Mucosa of descending colon (tissue), 3 donors: Measurements from ENCODE around the gene CISTR. TPM values are rescaled to one million over a fixed set of nuclear protein-coding genes. Genes with fewer than 3 reads are reported as not detected.

Source experiments
- ATAC-seq: fragments of 200-7000 bp; cut with Tn5 transposase; one replicate; pipeline ENCODE4 v1.9.1; 2020; ENCODE audit warnings: mild to moderate bottlenecking, moderate library complexity
- DNase-seq, 3 donors: peaks; one replicate each; pipeline ENCODE4 v3.0.0-alpha.2; 2020
- H3K36me3 ChIP-seq: fragments of 200-600 bp; one replicate; pipeline ENCODE4 v1.8.0; 2021; ENCODE audit warnings: low read depth, mild to moderate bottlenecking
- H3K4me1 ChIP-seq: fragments of 200-600 bp; one replicate; pipeline ENCODE4 v1.8.0; 2021; ENCODE audit warnings: low read depth, mild to moderate bottlenecking
- H3K4me3 ChIP-seq: fragments of 200-600 bp; one replicate; pipeline ENCODE4 v1.8.0; 2021; ENCODE audit warnings: mild to moderate bottlenecking
- H3K9me3 ChIP-seq: fragments of 200-600 bp; one replicate; pipeline ENCODE4 v1.8.0; 2021; ENCODE audit warnings: mild to moderate bottlenecking
- CTCF ChIP-seq: fragments of 200-600 bp; IDR thresholded peaks from one replicate; pipeline ENCODE4 v1.8.0; 2022; ENCODE audit warnings: antibody characterized with exemption, mild to moderate bottlenecking
- intact Hi-C, 2 donors: fragments of 100-400 bp; cut with DNase I in 1 of 2; cut with micrococcal nuclease in 1 of 2; formaldehyde crosslinking; loops; one replicate each; pipeline versions ENCODE4 v1.11.0 to v1.11.1; 2022; cut with DNase I, micrococcal nuclease
- total RNA-seq, 3 donors: library from RNA; stranded (reverse); fragmentation: NEBNext Ultra II Directional in 2 of 3; extraction: Animal tissue kit (Norgen Biotek cat#: 25700) in 2 of 3; gene quantifications; one replicate each; pipeline versions ENCODE4 v1.2.1 to v1.2.4, GENCODE V29; 2021 to 2023
- donor health status: DM: no; HTN: no; CAD: no; lungs with moderate emphysema.
- donor health status: DM: no; HTN: no; CAD: no.
- donor health status: DM: no; HTN: yes; CAD: no.

The CISTR gene
- total RNA-seq, 3 donors from 2014 or later: not detected

GRCh38 chr12:53728206-53728605 is 23.6 kb downstream of the CISTR start:
- TF ChIP-seq CTCF: no peak
- DNase-seq: no peak
- no peak for ATAC-seq
- Histone ChIP-seq H3K36me3 (no peaks in the 10 kb centered on the region), H3K4me1 (peaks cover 13% of the 10 kb centered on the region), H3K4me3 (no peak overlapping the region), H3K9me3 (no peaks in the 10 kb centered on the region)
- intact Hi-C loops: no loop called here

- no peaks in the 10 kb centered on the region for H3K36me3 ChIP-seq
- TF ChIP-seq CTCF: no peak
- peak within 1 kb of the TSS; percentile 72 for H3K4me3 ChIP-seq
- intact Hi-C loops: no loop called here
- DNase-seq: peak; percentile 97 to 98 (median 98)
- no peaks in the 10 kb centered on the region for H3K9me3 ChIP-seq
- H3K4me1 ChIP-seq: peaks cover 13% of the 10 kb centered on the region
- ATAC-seq: peak; percentile 99
Observed at GRCh38 chr12:53727310-53728041, 24.3 kb downstream of the CISTR start, which contains the start of gene CALCOCO1. CALCOCO1 (minus strand) TSS chr12:53727452; CDS start chr12:53725242, 2,210 bp downstream.

GRCh38 chr12:53726946-53727309 is 24.9 kb downstream of the CISTR start:
- peak; percentile 2 for ATAC-seq
- TF ChIP-seq CTCF: no peak
- peak in 2 of 3 donors; percentile 12 to 49 for DNase-seq

GRCh38 chr12:53726341-53726740 is 25.4 kb downstream of the CISTR start:
- peaks cover 13% of the 10 kb centered on the region for H3K4me1 ChIP-seq
- intact Hi-C loops: no loop called here
- DNase-seq (no peak), ATAC-seq (no peak)
- H3K4me3 ChIP-seq: no peak overlapping the region
- H3K9me3 ChIP-seq: no peaks in the 10 kb centered on the region
- peaks cover 4% of the 10 kb centered on the region for H3K36me3 ChIP-seq
- TF ChIP-seq CTCF: no peak

More at GRCh38 chr12:53726946-53727309, 24.9 kb downstream of the CISTR start:
- Histone ChIP-seq H3K36me3 (peaks cover 3% of the 10 kb centered on the region), H3K9me3 (no peaks in the 10 kb centered on the region), H3K4me3 (peak overlapping the region; percentile 72), H3K4me1 (peaks cover 13% of the 10 kb centered on the region)
- intact Hi-C loops: no loop called here

GRCh38 chr12:53725824-53726223 is 26.0 kb downstream of the CISTR start:
- H3K4me3 ChIP-seq: no peak overlapping the region
- intact Hi-C loops: no loop called here
- no peak for ATAC-seq

More at GRCh38 chr12:53725824-53726223, 26.0 kb downstream of the CISTR start:
- TF ChIP-seq CTCF: no peak
- DNase-seq: peak in 1 of 3 donors; percentile 66
- Histone ChIP-seq H3K36me3 (peaks cover 4% of the 10 kb centered on the region), H3K4me1 (peaks cover 13% of the 10 kb centered on the region), H3K9me3 (no peaks in the 10 kb centered on the region)
